GM21515 (cell line): Measurements from ENCODE around the gene STYK1.
"Not testable (repeated sequence)": the region's sequence is repeated elsewhere in the genome, so short reads cannot be mapped to it uniquely, and the experiment has no call there.

ENCODE experiments used
- ATAC-seq: cut with Tn5 transposase; IDR thresholded peaks from one replicate; pipeline ENCODE4 v1.9.1; 2021; ENCODE audit not compliant: unreplicated experiment

The STYK1 gene

GRCh38 chr12:10690906-10691305, 17.1 kb upstream of the STYK1 start:
- no peak for ATAC-seq

GRCh38 chr12:10689146-10689545, 15.3 kb upstream of the STYK1 start:
- no peak for ATAC-seq

- ATAC-seq, result no peak
Observed at GRCh38 chr12:10688042-10688441, 14.2 kb upstream of the STYK1 start.

GRCh38 chr12:10672231-10672868, 1.5 kb downstream of the STYK1 start:
- no peak for ATAC-seq

GRCh38 chr12:10669533-10669932, 4.3 kb downstream of the STYK1 start:
- ATAC-seq, result no peak

GRCh38 chr12:10668526-10668925, 5.3 kb downstream of the STYK1 start:
- no peak for ATAC-seq

- ATAC-seq, result no peak
Observed at GRCh38 chr12:10667581-10667980, 6.3 kb downstream of the STYK1 start.

- ATAC-seq, result no peak
Observed at GRCh38 chr12:10664499-10664898, 9.4 kb downstream of the STYK1 start.

GRCh38 chr12:10663869-10664268, 10.0 kb downstream of the STYK1 start:
- no peak for ATAC-seq

- no peak for ATAC-seq
Observed at GRCh38 chr12:10661338-10661737, 12.5 kb downstream of the STYK1 start.

- ATAC-seq, result no peak
Observed at GRCh38 chr12:10654003-10654402, 19.8 kb downstream of the STYK1 start.

- no peak for ATAC-seq
Observed at GRCh38 chr12:10652192-10652591, 21.7 kb downstream of the STYK1 start.

GRCh38 chr12:10646576-10646975, 27.3 kb downstream of the STYK1 start:
- ATAC-seq, result not testable (repeated sequence)

GRCh38 chr12:10645910-10646309, 27.9 kb downstream of the STYK1 start:
- ATAC-seq, result no peak

- ATAC-seq, result no peak
Observed at GRCh38 chr12:10641735-10642500, 31.9 kb downstream of the STYK1 start.

- ATAC-seq, result no peak
Observed at GRCh38 chr12:10638728-10639127, 35.1 kb downstream of the STYK1 start.

GRCh38 chr12:10636611-10637010, 37.2 kb downstream of the STYK1 start:
- ATAC-seq, result no peak

GRCh38 chr12:10636124-10636523, 37.7 kb downstream of the STYK1 start:
- ATAC-seq, result no peak

GRCh38 chr12:10635306-10635705, 38.5 kb downstream of the STYK1 start:
- no peak for ATAC-seq

- no peak for ATAC-seq
Observed at GRCh38 chr12:10634427-10634826, 39.4 kb downstream of the STYK1 start.

- ATAC-seq, result no peak
Observed at GRCh38 chr12:10633541-10633940, 40.3 kb downstream of the STYK1 start.

GRCh38 chr12:10632226-10632625, 41.6 kb downstream of the STYK1 start:
- ATAC-seq, result no peak

- no peak for ATAC-seq
Observed at GRCh38 chr12:10624605-10625004, 49.2 kb downstream of the STYK1 start.
